ACC112 (cell line): Measurements from ENCODE around the gene PPP4R1.
"Not testable (repeated sequence)": the region's sequence is repeated elsewhere in the genome, so short reads cannot be mapped to it uniquely, and the experiment has no call there.

Experiments
- H2AFZ ChIP-seq: fragments of 200-600 bp; sonication (generic); one replicate; pipeline ENCODE4 v1.6.0; 2017; ENCODE audit warnings: antibody characterized with exemption, low read length; ENCODE audit not compliant: unreplicated experiment
- H3K27ac ChIP-seq: fragments of 200-600 bp; sonication (generic); 2 replicates; pipeline ENCODE4 v1.5.1; 2014; ENCODE audit warnings: low read depth, mild to moderate bottlenecking, antibody characterized with exemption, low read length, moderate library complexity
- H3K27me3 ChIP-seq: fragments of 200-600 bp; sonication (generic); 2 replicates; pipeline ENCODE4 v1.6.1; 2014; ENCODE audit warnings: mild to moderate bottlenecking, antibody characterized with exemption, low read length, moderate library complexity, mixed read lengths; ENCODE audit not compliant: insufficient read depth
- H3K36me3 ChIP-seq: fragments of 200-600 bp; sonication (generic); 2 replicates; pipeline ENCODE4 v1.6.1; 2016; ENCODE audit warnings: mild to moderate bottlenecking, antibody characterized with exemption, low read length, moderate library complexity, mixed read lengths; ENCODE audit not compliant: insufficient read depth
- H3K4me1 ChIP-seq: fragments of 200-600 bp; sonication (generic); one replicate; pipeline ENCODE4 v1.6.1; 2016; ENCODE audit warnings: low read length, mixed read lengths; ENCODE audit not compliant: insufficient read depth, unreplicated experiment, control insufficient read depth
- H3K4me3 ChIP-seq: fragments of 200-600 bp; sonication (generic); 2 replicates; pipeline ENCODE4 v1.5.1; 2014; ENCODE audit warnings: mild to moderate bottlenecking, low read depth, low read length
- H3K79me2 ChIP-seq: fragments of 200-600 bp; sonication (generic); one replicate; pipeline ENCODE4 v1.6.0; 2016; ENCODE audit warnings: low read length; ENCODE audit not compliant: control insufficient read depth, unreplicated experiment, insufficient read depth

Gene PPP4R1

DNA sequence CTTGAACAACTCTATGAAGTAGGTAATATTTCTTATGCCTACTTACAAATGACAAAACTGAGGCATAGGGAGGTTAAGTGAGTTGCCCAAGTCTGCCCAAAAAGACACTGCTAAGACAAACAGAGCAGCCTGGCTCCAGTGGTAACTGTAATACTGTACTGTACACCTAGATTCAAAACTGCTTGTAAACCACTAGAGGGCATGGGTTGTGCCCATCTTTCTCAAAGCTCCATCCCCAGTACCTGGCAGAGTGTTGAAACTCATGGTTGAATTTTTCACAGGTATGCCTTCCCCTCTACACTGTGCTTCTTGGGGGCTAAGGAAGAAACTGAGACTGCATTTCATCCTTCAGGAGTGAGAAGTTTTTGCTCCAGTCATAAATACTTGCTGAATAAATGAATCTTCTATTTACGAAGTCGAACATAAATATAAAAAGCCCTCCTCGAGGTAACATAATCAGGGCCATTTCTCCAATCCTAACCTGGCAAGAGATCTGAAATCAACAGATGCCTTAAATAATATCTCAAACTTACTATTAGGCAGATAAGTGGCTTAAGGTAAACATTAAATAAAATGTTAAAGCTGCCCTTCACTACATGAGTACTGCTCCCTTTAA, 2.0 kb downstream of the PPP4R1 start:
- peak overlapping the region; percentile 97 for H3K4me3 ChIP-seq
- peaks cover 83% of the 10 kb centered on the region for H3K79me2 ChIP-seq
- H3K36me3 ChIP-seq, result peaks cover 11% of the 10 kb centered on the region; the same call in 1 of the 2 replicates
- H3K27me3 ChIP-seq, result no peaks in the 10 kb centered on the region
- H3K27ac ChIP-seq, result peak overlapping the region; percentile 90
- peaks cover 62% of the 10 kb centered on the region for H3K4me1 ChIP-seq
- H2AFZ ChIP-seq, result no peak overlapping the region

DNA sequence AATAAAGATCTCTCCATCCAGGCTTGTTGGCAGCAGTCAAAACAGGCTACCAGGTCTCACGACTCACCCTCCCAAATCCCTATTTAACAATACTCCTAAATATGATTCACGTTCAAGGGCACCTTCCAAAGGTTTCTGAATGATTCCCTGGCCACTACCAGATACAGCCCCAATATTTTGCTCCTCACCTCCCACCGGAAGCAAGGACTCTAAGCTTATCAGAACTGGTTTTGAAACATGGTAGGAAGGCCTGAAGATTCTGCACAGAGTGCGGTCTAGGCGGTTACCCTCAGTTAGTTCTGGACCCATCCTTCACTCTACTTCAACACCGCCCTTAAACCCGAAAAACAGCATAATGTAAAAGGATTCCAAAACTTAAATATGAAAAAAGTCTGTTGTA, 5.2 kb downstream of the PPP4R1 start:
- Histone ChIP-seq H3K79me2 (peaks cover 98% of the 10 kb centered on the region), H3K4me3 (no peak overlapping the region), H3K27ac (no peak overlapping the region), H2AFZ (no peak overlapping the region), H3K27me3 (no peaks in the 10 kb centered on the region), H3K4me1 (peaks cover 45% of the 10 kb centered on the region), H3K36me3 (peaks cover 18% of the 10 kb centered on the region)

DNA sequence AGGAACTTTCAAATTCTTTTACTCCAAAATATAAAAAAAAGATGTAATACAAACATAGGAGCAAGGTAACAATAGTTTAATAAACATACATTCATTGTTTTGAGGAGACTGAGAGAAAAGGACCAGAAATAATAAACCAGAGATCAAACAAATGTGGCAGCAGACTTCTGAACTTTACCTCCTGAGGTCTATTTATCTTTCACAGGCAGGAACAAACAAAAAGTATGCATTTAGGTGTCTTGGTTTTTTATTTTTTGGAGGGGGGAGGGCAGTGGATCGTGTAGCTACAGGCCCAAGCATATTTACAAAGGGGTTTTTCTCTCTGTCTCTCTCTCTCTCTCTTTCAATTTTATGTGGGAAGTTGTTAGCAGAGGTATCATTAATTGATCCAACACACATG, 5.6 kb downstream of the PPP4R1 start:
- Histone ChIP-seq H3K27me3 (no peaks in the 10 kb centered on the region), H2AFZ (no peak overlapping the region), H3K4me3 (no peak overlapping the region), H3K4me1 (peaks cover 45% of the 10 kb centered on the region), H3K36me3 (peaks cover 18% of the 10 kb centered on the region), H3K27ac (peak overlapping the region; percentile 1; the same call in 1 of the 2 replicates), H3K79me2 (peaks cover 99% of the 10 kb centered on the region)

DNA sequence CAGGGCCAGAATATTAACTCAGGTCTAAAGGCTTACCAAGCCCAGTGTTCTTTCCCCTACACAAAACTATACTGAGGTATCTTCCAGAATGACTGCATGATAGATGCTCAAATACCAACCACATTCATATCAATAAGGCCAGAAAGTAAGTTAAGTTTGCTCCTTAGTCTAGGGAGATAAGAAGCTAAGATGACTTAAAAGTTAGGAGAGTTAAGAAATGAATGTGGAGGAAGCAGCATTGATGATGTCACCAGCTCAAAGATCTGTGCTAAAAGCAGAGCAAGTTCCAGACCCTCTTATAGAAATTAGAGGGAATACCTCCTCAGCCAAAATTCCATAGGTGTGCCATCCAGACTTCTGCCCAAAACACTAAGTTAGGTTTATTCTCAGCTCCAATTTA, 6.1 kb downstream of the PPP4R1 start:
- peaks cover 98% of the 10 kb centered on the region for H3K79me2 ChIP-seq
- H3K36me3 ChIP-seq, result peaks cover 18% of the 10 kb centered on the region
- H3K4me3 ChIP-seq, result no peak overlapping the region
- peak overlapping the region; percentile 1; the same call in 1 of the 2 replicates for H3K27ac ChIP-seq
- peaks cover 45% of the 10 kb centered on the region for H3K4me1 ChIP-seq
- no peaks in the 10 kb centered on the region for H3K27me3 ChIP-seq
- H2AFZ ChIP-seq, result no peak overlapping the region

DNA sequence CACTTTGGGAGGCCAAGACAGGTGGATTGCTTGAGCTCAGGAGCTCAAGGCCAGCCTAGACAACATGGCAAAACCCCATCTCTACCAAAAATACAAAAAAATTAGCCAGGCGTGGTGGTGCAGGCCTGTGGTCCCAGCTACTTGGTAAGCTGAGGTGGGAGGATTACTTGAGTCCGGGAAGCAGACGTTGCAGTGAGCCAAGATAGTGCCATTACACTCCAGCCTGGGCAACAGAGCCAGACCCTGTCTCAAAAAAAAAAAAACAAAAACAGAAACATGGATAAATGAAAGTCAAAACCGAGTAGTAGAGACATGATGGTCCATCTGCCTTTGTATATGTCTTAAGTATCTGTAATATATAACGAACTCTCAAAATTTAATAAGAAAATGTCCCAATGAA, 7.2 kb downstream of the PPP4R1 start:
- not testable (repeated sequence) for H3K4me3 ChIP-seq, H2AFZ ChIP-seq, H3K27me3 ChIP-seq, H3K27ac ChIP-seq
- H3K4me1 ChIP-seq, result peaks cover 38% of the 10 kb centered on the region
- peaks cover 95% of the 10 kb centered on the region for H3K79me2 ChIP-seq
- peaks cover 22% of the 10 kb centered on the region for H3K36me3 ChIP-seq

DNA sequence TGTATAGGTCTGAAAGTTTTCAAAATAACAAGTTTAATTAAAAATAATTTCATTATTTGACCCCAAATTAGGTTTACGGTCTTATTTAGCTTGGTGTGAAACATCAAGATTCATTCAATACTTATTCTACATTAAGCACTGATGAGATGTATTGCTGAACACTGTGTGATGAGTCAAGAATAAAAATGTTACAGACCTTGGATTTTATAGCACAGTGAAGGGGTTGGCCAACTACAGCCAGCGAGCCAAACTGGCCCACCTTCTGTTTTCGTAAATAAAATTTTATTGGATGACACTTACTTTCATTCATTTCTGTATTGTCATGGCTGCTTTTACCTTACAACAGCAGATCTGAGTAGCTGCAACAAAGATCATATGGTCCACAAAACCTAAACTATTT, 8.3 kb downstream of the PPP4R1 start:
- H3K36me3 ChIP-seq, result peaks cover 25% of the 10 kb centered on the region
- H3K4me3 ChIP-seq, result no peak overlapping the region
- no peaks in the 10 kb centered on the region for H3K27me3 ChIP-seq
- H2AFZ ChIP-seq, result no peak overlapping the region
- no peak overlapping the region for H3K27ac ChIP-seq
- peaks cover 93% of the 10 kb centered on the region for H3K79me2 ChIP-seq
- peaks cover 35% of the 10 kb centered on the region for H3K4me1 ChIP-seq

DNA sequence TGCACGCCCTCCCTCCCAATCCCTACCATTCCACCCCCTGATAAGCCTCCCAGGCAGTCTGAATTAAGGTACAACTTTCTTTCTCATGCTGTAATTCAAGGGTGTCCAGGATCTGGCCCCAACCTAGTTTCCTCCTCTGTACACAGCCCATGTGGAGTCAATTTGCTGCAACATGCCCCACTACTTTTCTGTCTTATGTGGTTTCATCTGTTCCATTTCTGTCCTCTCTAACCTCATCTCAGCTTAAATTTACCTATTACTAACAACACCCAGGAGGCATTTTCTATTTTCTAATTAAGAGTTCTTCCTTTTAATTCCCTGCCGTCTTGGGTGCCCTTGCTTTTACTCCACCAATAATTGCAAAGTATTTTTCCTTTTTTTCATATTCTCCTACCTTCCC, 10.0 kb downstream of the PPP4R1 start:
- Histone ChIP-seq H3K27me3 (no peaks in the 10 kb centered on the region), H2AFZ (no peak overlapping the region), H3K27ac (no peak overlapping the region), H3K4me3 (no peak overlapping the region), H3K4me1 (peaks cover 18% of the 10 kb centered on the region), H3K36me3 (peaks cover 33% of the 10 kb centered on the region), H3K79me2 (peaks cover 93% of the 10 kb centered on the region)

DNA sequence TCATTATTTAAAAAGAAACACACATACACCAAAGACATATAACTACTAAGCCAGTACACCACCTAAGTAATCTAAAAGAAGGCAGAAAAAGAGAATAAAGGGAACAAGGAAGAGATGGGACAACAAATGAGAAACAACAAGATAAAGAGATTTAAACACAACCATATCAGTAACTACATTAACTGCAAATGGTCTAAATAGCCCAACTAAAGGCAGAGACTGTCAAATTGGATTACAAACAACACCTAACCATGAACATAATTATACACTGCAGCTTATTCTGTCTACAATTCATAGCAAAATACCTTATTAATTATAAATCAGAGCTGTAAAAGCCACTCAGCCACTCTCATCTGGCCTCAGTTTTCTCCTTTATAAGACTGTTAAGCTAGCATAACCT, 15.0 kb downstream of the PPP4R1 start:
- H3K36me3 ChIP-seq, result peaks cover 42% of the 10 kb centered on the region
- H3K79me2 ChIP-seq, result peaks cover 93% of the 10 kb centered on the region
- H2AFZ ChIP-seq, result no peak overlapping the region
- H3K4me1 ChIP-seq, result peaks cover 31% of the 10 kb centered on the region
- H3K4me3 ChIP-seq, result no peak overlapping the region
- no peaks in the 10 kb centered on the region for H3K27me3 ChIP-seq
- no peak overlapping the region for H3K27ac ChIP-seq

DNA sequence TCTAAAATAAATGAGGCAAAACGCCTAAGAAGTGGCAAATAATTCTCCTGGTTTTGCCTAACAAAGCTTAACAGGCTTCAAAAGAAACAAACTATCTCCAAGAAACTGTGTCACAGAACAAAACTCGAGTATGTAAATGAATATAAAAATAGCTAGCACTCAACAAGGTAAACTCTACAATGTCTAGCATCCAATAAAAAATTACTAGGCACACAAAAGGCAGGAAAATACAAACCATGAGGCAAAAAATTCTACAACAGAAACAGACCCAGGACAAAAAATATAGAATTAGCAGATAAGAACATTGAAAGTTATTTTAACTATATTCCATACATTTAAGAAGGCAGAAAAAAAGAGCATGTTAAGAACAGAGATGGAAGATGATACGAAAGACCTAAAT, 16.8 kb downstream of the PPP4R1 start:
- H3K27ac ChIP-seq, result no peak overlapping the region
- H3K79me2 ChIP-seq, result peaks cover 89% of the 10 kb centered on the region
- H2AFZ ChIP-seq, result no peak overlapping the region
- H3K36me3 ChIP-seq, result peaks cover 45% of the 10 kb centered on the region
- no peaks in the 10 kb centered on the region for H3K27me3 ChIP-seq
- H3K4me1 ChIP-seq, result peaks cover 32% of the 10 kb centered on the region
- no peak overlapping the region for H3K4me3 ChIP-seq

DNA sequence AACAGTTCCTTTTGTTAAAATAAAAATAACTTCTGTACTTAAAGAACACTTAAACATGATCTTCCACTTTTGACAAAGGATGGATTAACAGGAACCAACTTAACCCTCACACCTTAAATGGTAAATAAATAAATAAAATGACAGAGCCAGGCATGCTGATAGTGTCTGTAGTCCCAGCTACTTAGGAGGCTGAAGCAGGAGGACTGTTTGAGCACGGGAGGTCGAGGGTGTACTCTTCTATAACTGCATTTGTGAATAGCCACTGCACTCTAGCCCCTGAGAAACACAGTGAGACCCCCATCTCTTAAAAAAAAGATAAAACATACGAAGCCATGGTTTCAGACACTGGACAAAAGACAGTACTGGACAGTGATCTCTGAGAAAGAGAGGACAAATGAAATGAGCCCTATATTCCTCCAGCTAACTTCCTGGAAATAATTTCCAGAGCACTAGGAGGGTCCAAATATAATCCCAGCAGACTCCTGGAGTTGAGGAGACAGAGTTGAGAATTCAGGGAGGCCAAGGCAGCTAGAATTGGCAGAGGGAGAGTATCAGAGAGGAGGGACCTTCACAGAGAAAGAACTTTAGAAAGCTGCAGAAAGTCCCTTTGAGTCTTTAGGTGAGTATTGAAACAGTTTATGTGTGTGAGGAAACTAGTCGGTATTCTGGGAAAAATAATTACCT, 17.4 kb downstream of the PPP4R1 start:
- peaks cover 92% of the 10 kb centered on the region for H3K79me2 ChIP-seq

DNA sequence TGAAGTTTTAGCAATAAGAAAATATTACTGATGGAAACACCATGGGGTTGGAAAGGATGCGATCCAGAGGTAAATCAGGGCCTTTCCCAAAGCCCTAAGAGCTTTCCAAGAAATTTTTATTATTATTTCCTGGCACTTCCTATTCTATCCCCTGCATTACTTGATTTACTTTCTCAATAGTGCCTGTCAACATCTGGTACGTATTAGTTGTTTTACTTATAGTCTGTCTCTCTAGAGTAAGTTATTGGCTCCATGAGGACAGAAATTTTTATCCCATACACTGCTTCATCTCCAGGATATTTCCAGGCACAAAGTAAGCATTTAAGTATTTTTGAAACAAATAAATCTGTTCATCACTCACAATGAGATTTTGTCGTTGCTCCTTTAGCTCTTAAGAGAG, 18.1 kb downstream of the PPP4R1 start:
- Histone ChIP-seq H2AFZ (no peak overlapping the region), H3K4me1 (peaks cover 32% of the 10 kb centered on the region), H3K36me3 (peaks cover 49% of the 10 kb centered on the region), H3K4me3 (peak overlapping the region; percentile 23; the same call in 1 of the 2 replicates), H3K27ac (peak overlapping the region; percentile 72), H3K27me3 (no peaks in the 10 kb centered on the region), H3K79me2 (peaks cover 91% of the 10 kb centered on the region)

More for the DNA sequence above, 17.4 kb downstream of the PPP4R1 start:
- no peaks in the 10 kb centered on the region for H3K27me3 ChIP-seq
- peaks cover 48% of the 10 kb centered on the region for H3K36me3 ChIP-seq
- H3K27ac ChIP-seq, result peak overlapping the region; percentile 72
- H3K4me1 ChIP-seq, result peaks cover 32% of the 10 kb centered on the region
- H3K4me3 ChIP-seq, result 0 out of 2 replicates have a peak overlapping the region, but pooled peaks have one; percentile 23
- no peak overlapping the region for H2AFZ ChIP-seq
